ENCODE results near the gene PBX1. TPM values are rescaled to one million over a fixed set of nuclear protein-coding genes. Genes with fewer than 3 reads are reported as not detected.

Gene PBX1
- total and polyA plus RNA-seq, 10 of the 15 experiments (the other 5 are each of a cell fraction or from before 2014, with no cell fraction given), result 0.05 to 0.28 (median 0.11) TPM; not detected in 5

DNA sequence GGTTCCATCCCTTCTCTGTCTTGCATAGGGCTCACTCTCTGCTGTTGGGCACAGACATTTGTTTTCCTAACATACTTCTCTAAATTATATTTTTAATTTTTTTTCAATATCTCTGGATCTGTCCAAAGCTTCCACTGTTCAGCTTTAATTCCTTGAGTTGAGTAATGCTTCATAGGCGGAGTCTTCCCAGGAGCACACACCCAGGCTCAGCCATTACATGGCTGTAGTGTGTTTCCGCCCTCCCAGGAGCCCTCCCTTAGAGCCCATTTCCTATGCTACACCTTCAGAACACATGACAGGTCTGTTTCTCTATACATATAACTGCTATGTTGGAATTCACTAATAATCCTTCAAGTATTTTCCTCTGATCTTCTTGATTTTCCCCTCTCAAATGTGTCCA, 297.4 kb downstream of the PBX1 start:
- FAIRE-seq (no peak), DNase-seq (ENCODE audit: low read depth, low spot score) (no peak), ATAC-seq (no peak)
- intact Hi-C loops (cut with micrococcal nuclease; ENCODE audit: unreplicated experiment) (no loop called here), in situ Hi-C loops (cut with MboI) (no loop called here)
- Histone ChIP-seq H3K9ac (ENCODE audit: control insufficient read depth, insufficient read depth, low read length) (no peak overlapping the region), H3K27ac (ENCODE audit: control insufficient read depth, insufficient read depth) (no peak overlapping the region), H3K27me3 (replicated peaks in 1 of 2; ENCODE audit: control insufficient read depth in 2 of 2, insufficient read depth in 2 of 2, low read length in 1 of 2) (no peaks in the 10 kb centered on the region), H3K4me3 (no peak overlapping the region), H4K20me1 (ENCODE audit: control insufficient read depth, insufficient read depth) (no peaks in the 10 kb centered on the region), H3K36me3 (ENCODE audit: control insufficient read depth in 2 of 2, insufficient read depth in 2 of 2, low read length in 1 of 2) (no peaks in the 10 kb centered on the region), H3K4me2 (ENCODE audit: control insufficient read depth, insufficient read depth) (no peak overlapping the region), H2AFZ (ENCODE audit: control insufficient read depth, low read depth, low read length) (no peak overlapping the region), H3K9me3 (replicated peaks; ENCODE audit: control insufficient read depth, insufficient read depth, low read length) (no peaks in the 10 kb centered on the region), H3K79me2 (ENCODE audit: control insufficient read depth, insufficient read depth, low read length) (no peaks in the 10 kb centered on the region), H3K4me1 (ENCODE audit: control insufficient read depth, insufficient read depth, low read length) (no peaks in the 10 kb centered on the region)
- RAD21 ChIA-PET (ENCODE audit: unreplicated experiment), result no interaction called here
- WGBS (ENCODE audit: insufficient coverage, insufficient replicate concordance, low lambda C conversion rate, missing lambda C conversion rate), result 15% methylated on average over 2 of the region's 2 CpGs
- CTCF ChIA-PET, result no interaction called here
- POLR2A ChIA-PET, result no interaction called here
- no TSS peak for BruUV-seq (replicated peaks)
- TF ChIP-seq BHLHE40 (IDR thresholded peaks at IDR 0.05; ENCODE audit: borderline replicate concordance in 1 of 2, low read depth in 2 of 2, low read length in 1 of 2) (no peak), ZNF622 (IDR thresholded peaks at IDR 0.05) (no peak), GATAD2B (conservative IDR thresholded peaks at IDR 0.05; ENCODE audit: low read depth) (no peak), TAF1 (IDR thresholded peaks at IDR 0.05; ENCODE audit: borderline replicate concordance, low read depth, low read length) (no peak)
- SMC1A ChIA-PET (ENCODE audit: uncharacterized antibody, unreplicated experiment), result no interaction called here

DNA sequence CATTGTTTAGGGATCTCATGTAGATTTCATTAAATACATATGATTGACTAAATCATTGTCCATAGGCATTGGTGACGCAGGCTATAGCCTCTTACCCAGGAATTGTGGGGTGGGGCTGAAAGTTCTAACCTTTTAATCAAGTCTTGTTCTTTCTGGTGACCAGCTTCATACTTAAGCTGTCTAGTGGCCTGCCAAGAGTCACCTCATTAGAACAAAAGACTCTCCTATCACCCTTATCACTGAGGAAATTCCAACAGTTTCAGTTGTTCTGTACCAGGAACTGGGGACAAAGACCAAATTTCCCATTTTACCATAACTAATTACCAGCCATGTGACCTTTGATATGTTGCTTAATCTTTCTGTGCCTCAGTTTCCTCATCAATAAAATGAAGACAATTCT, 298.5 kb downstream of the PBX1 start:
- intact Hi-C loops (cut with micrococcal nuclease; ENCODE audit: unreplicated experiment), result no loop called here
- no peaks in the 10 kb centered on the region for H3K36me3 ChIP-seq (ENCODE audit: control insufficient read depth in 2 of 2, insufficient read depth in 2 of 2, low read length in 1 of 2)
- H3K27ac ChIP-seq (ENCODE audit: control insufficient read depth, insufficient read depth), result no peak overlapping the region
- FAIRE-seq (no peak), ATAC-seq (no peak), DNase-seq (ENCODE audit: low read depth, low spot score) (no peak)
- ChIA-PET POLR2A (no interaction called here), SMC1A (ENCODE audit: uncharacterized antibody, unreplicated experiment) (no interaction called here), RAD21 (ENCODE audit: unreplicated experiment) (no interaction called here), CTCF (no interaction called here)
- no peak overlapping the region for H3K4me3 ChIP-seq
- H3K27me3 ChIP-seq (replicated peaks in 1 of 2; ENCODE audit: control insufficient read depth in 2 of 2, insufficient read depth in 2 of 2, low read length in 1 of 2), result 0 out of 4 replicates have a peak, but pooled peaks cover 0 to 3% of the 10 kb centered on the region in 2 experiments
- in situ Hi-C loops (cut with MboI), result no loop called here
- no peak overlapping the region for H3K4me2 ChIP-seq (ENCODE audit: control insufficient read depth, insufficient read depth)
- no peaks in the 10 kb centered on the region for H3K9me3 ChIP-seq (replicated peaks; ENCODE audit: control insufficient read depth, insufficient read depth, low read length)
- no peaks in the 10 kb centered on the region for H4K20me1 ChIP-seq (ENCODE audit: control insufficient read depth, insufficient read depth)
- H2AFZ ChIP-seq (ENCODE audit: control insufficient read depth, low read depth, low read length), result no peak overlapping the region
- H3K9ac ChIP-seq (ENCODE audit: control insufficient read depth, insufficient read depth, low read length), result no peak overlapping the region
- WGBS (ENCODE audit: insufficient coverage, insufficient replicate concordance, low lambda C conversion rate, missing lambda C conversion rate), result 47% methylated on average over 1 of the region's 1 CpG
- BruUV-seq (replicated peaks), result no TSS peak
- no peaks in the 10 kb centered on the region for H3K79me2 ChIP-seq (ENCODE audit: control insufficient read depth, insufficient read depth, low read length)
- no peaks in the 10 kb centered on the region for H3K4me1 ChIP-seq (ENCODE audit: control insufficient read depth, insufficient read depth, low read length)
- TF ChIP-seq RBBP5 (conservative IDR thresholded peaks at IDR 0.05), result no peak
- no peak for TF ChIP-seq RAD21 (IDR thresholded peaks at IDR 0.05; ENCODE audit: insufficient read depth, low read depth, low read length)
- TF ChIP-seq, protein P1, sequence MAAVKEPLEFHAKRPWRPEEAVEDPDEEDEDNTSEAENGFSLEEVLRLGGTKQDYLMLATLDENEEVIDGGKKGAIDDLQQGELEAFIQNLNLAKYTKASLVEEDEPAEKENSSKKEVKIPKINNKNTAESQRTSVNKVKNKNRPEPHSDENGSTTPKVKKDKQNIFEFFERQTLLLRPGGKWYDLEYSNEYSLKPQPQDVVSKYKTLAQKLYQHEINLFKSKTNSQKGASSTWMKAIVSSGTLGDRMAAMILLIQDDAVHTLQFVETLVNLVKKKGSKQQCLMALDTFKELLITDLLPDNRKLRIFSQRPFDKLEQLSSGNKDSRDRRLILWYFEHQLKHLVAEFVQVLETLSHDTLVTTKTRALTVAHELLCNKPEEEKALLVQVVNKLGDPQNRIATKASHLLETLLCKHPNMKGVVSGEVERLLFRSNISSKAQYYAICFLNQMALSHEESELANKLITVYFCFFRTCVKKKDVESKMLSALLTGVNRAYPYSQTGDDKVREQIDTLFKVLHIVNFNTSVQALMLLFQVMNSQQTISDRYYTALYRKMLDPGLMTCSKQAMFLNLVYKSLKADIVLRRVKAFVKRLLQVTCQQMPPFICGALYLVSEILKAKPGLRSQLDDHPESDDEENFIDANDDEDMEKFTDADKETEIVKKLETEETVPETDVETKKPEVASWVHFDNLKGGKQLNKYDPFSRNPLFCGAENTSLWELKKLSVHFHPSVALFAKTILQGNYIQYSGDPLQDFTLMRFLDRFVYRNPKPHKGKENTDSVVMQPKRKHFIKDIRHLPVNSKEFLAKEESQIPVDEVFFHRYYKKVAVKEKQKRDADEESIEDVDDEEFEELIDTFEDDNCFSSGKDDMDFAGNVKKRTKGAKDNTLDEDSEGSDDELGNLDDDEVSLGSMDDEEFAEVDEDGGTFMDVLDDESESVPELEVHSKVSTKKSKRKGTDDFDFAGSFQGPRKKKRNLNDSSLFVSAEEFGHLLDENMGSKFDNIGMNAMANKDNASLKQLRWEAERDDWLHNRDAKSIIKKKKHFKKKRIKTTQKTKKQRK (IDR thresholded peaks at IDR 0.05; ENCODE audit: low read depth, low read length), result no peak
- TF ChIP-seq FOS (IDR thresholded peaks at IDR 0.05; ENCODE audit: borderline replicate concordance, extremely low read depth, insufficient read length), result no peak
- TF ChIP-seq, protein P2, sequence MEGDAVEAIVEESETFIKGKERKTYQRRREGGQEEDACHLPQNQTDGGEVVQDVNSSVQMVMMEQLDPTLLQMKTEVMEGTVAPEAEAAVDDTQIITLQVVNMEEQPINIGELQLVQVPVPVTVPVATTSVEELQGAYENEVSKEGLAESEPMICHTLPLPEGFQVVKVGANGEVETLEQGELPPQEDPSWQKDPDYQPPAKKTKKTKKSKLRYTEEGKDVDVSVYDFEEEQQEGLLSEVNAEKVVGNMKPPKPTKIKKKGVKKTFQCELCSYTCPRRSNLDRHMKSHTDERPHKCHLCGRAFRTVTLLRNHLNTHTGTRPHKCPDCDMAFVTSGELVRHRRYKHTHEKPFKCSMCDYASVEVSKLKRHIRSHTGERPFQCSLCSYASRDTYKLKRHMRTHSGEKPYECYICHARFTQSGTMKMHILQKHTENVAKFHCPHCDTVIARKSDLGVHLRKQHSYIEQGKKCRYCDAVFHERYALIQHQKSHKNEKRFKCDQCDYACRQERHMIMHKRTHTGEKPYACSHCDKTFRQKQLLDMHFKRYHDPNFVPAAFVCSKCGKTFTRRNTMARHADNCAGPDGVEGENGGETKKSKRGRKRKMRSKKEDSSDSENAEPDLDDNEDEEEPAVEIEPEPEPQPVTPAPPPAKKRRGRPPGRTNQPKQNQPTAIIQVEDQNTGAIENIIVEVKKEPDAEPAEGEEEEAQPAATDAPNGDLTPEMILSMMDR (IDR thresholded peaks at IDR 0.05 in 2 of 3, conservative IDR thresholded peaks at IDR 0.05 in 1 of 3; ENCODE audit: control insufficient read depth in 2 of 3, extremely low read depth in 1 of 3, insufficient read depth in 1 of 3, low read depth in 3 of 3, low read length in 3 of 3), result no peak
- TF ChIP-seq BHLHE40 (IDR thresholded peaks at IDR 0.05; ENCODE audit: borderline replicate concordance in 1 of 2, low read depth in 2 of 2, low read length in 1 of 2), result no peak
- TF ChIP-seq HDAC2 (IDR thresholded peaks at IDR 0.05), result no peak
- TF ChIP-seq CHD2 (IDR thresholded peaks at IDR 0.05; ENCODE audit: borderline replicate concordance, low read depth, low read length), result no peak
- no peak for TF ChIP-seq CBX3 (IDR thresholded peaks at IDR 0.05; ENCODE audit: borderline replicate concordance, low read depth)
- TF ChIP-seq HCFC1 (IDR thresholded peaks at IDR 0.05; ENCODE audit: low read length), result no peak
- TF ChIP-seq NR2F1 (conservative IDR thresholded peaks at IDR 0.05), result no peak
- TF ChIP-seq TBL1XR1 (IDR thresholded peaks at IDR 0.05; ENCODE audit: low read depth, low read length), result no peak
